IPS-18c (cell line): ENCODE measurements around the gene CD79B.
"Not testable (repeated sequence)": the region's sequence is repeated elsewhere in the genome, so short reads cannot be mapped to it uniquely, and the experiment has no call there.

Experiments
- H3K4me3 ChIP-seq: 2 replicates; pipeline ENCODE4 v1.7.0; 2013; ENCODE audit warnings: low read depth, mild to moderate bottlenecking, low read length, moderate library complexity; ENCODE audit not compliant: insufficient read depth
- H3K9me3 ChIP-seq: one replicate; pipeline ENCODE4 v1.6.1; 2013; ENCODE audit warnings: mild to moderate bottlenecking, low read length, moderate library complexity; ENCODE audit not compliant: control insufficient read depth, insufficient read depth

CD79B gene

GRCh38 chr17:63940584-63940983, 8.5 kb upstream of the CD79B start:
- Histone ChIP-seq H3K4me3 (no peak overlapping the region), H3K9me3 (peaks cover 2% of the 10 kb centered on the region)

GRCh38 chr17:63939884-63940283, 7.8 kb upstream of the CD79B start:
- Histone ChIP-seq H3K4me3 (no peak overlapping the region; the same call in 1 of the 2 replicates), H3K9me3 (peaks cover 2% of the 10 kb centered on the region)

DNA sequence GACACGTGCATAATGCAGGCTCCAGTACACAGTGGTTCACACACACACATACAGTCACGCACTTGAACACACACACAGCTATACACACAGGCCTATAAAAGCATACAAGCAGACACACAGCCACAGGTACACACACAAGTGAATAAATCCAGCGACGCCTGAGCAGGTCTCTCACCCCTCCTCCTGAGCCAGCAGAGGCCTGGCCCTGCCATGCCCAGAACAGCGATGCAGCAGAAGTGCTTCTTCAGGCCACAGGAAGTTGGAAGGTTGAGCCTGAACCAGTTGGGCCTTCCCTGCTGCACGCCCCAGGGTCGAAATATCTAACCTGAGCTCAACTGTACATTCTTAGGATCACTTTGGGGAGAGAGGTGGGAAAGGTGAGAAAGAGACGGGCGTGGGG, 7.3 kb upstream of the CD79B start:
- Histone ChIP-seq H3K4me3 (no peak overlapping the region), H3K9me3 (peaks cover 2% of the 10 kb centered on the region)

GRCh38 chr17:63937920-63938319, 5.8 kb upstream of the CD79B start:
- Histone ChIP-seq H3K9me3 (peaks cover 2% of the 10 kb centered on the region), H3K4me3 (no peak overlapping the region)

GRCh38 chr17:63937319-63937718, 5.2 kb upstream of the CD79B start:
- peaks cover 2% of the 10 kb centered on the region for H3K9me3 ChIP-seq
- no peak overlapping the region for H3K4me3 ChIP-seq

- Histone ChIP-seq H3K4me3 (no peak overlapping the region), H3K9me3 (no peaks in the 10 kb centered on the region)
Measured at GRCh38 chr17:63934183-63935112, 2.3 kb upstream of the CD79B start.

GRCh38 chr17:63933598-63933997, 1.5 kb upstream of the CD79B start:
- H3K4me3 ChIP-seq: no peak overlapping the region
- no peaks in the 10 kb centered on the region for H3K9me3 ChIP-seq

DNA sequence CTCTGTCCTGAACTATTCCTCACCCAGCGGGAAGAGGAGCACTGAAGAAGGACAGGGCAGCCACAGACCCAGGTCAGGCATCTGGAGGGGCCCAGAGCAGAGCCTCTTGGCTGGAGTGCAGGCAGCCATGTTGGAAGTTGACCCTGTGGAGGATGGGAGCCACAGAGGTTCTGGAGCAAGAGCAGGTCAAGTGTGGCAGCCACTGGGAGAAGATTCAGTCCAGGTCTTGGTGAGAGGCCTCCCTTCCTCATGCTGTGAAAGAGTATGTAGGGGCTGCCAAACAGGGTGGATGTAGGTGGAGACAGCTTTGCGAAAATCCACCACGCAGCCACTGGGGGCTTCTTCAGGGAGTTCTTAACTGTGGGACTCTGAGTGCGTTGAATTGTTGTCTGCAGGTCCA, 590 bp upstream of the CD79B start:
- no peaks in the 10 kb centered on the region for H3K9me3 ChIP-seq
- H3K4me3 ChIP-seq: no peak overlapping the region

DNA sequence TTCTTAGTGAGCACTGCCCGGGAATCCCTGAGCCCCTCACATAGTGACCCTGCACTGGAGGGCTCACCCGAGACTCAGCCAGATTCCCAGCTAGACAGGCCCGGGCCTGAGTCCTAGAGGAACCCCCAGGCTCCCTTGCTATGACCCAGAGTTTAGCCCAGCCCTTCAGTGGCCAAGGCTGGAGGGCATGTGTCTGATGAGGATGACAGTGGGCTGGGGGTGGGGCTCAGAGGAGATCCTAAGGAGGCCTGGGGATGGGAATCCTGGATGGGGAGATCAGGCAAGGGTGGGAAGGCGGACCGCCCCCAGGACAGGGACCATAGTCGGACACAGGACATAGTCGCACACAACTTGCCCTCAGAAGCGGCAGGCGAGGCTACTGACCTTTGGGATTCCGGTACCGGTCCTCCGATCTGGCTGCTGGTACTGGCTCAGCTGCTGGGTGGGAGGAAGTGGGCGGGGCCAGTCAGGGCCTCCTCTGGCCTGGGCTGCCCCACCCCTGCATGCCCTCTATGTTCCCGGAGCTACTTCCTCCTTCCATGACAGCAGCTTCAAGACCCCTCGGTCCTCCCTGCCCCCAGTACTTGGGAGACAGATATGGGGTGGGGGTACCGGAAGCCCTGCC, 1.1 kb downstream of the CD79B start:
- H3K4me3 ChIP-seq: no peak overlapping the region
- H3K9me3 ChIP-seq: peaks cover 2% of the 10 kb centered on the region

DNA sequence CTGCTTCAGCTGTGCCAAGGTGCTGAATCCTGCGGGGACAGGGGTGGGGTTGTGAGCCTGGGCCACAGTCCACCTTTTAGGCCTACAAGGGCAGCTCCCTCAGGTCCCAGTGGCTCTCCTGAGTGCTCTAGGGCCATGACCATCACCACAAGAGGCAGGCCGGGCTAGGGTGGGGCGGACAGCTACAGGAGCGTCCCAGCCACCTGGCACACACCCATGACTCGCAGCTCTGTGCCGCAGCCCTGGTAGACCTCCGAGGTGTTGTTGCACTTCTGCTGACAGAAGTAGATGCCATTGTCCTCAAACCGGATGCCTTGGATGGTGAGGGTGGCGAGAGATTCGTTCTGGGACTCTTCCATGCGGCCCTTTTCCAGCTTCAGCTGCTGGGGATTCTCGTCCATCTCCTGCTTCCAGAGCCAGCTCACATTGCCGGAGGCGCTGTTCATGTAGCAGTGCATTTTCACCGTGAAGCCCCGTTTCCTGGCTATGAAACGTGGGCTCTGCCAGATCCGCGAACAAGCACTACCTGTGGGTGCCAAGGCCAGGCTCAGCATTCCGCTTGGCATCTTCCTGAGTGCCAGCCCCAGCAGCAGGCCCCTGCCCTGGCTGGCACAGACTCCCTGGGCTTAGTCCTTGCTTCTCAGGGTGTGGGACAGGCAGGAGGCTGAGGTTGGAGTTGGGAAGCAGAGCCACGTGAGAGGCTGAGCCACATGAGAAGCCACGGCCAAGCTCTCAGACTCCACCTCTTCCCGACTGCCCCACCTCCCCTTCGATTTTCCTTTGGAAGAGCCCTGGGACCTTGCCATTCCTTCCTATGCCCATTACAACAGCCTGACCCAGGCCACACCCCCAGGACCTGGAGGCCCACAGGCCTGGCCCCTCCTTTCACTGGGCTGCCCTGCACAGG, 2.0 kb downstream of the CD79B start:
- no peak overlapping the region for H3K4me3 ChIP-seq
- H3K9me3 ChIP-seq: peaks cover 2% of the 10 kb centered on the region

- peaks cover 2% of the 10 kb centered on the region for H3K9me3 ChIP-seq
- no peak overlapping the region for H3K4me3 ChIP-seq
Measured at GRCh38 chr17:63928966-63929695, 3.0 kb downstream of the CD79B start.

DNA sequence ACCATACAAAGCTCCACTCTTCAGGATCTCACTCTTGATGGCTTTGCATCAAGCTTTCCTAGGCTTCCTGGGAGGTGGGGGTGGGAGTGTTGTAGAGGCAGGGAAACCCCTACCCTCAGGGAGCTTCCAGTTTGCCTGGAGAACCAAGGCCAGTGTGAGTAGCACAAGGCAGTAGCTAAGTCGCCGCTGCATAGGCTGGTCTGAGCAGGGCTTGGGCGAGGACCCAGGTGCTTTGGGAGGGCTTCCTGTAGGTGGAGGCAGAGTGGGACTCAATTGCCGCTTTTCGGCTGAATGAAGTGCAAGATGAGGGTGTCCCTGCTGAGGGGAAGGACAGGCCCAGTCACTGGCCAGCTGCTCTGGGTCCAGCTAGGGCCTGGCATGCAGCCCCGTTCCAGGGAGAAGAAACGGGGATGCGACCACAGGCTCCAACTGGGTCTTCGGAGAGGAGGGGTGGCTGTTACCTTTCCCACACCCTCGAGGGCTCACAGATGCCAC, 3.9 kb downstream of the CD79B start:
- H3K4me3 ChIP-seq: no peak overlapping the region

GRCh38 chr17:63927464-63928171, 4.5 kb downstream of the CD79B start:
- Histone ChIP-seq H3K9me3 (peaks cover 2% of the 10 kb centered on the region), H3K4me3 (no peak overlapping the region)

More for the DNA sequence above, 3.9 kb downstream of the CD79B start:
- H3K9me3 ChIP-seq: peaks cover 2% of the 10 kb centered on the region

GRCh38 chr17:63926164-63926563, 6.0 kb downstream of the CD79B start:
- Histone ChIP-seq H3K4me3 (no peak overlapping the region), H3K9me3 (peaks cover 2% of the 10 kb centered on the region)

GRCh38 chr17:63925615-63926014, 6.5 kb downstream of the CD79B start:
- H3K9me3 ChIP-seq: peaks cover 2% of the 10 kb centered on the region
- no peak overlapping the region for H3K4me3 ChIP-seq

- not testable (repeated sequence) for H3K4me3 ChIP-seq, H3K9me3 ChIP-seq
Measured at GRCh38 chr17:63922402-63922801, 9.7 kb downstream of the CD79B start.
